ENCODE results near the gene NYAP1.
A peak's percentile ranks its signal among the peaks of the same experiment; 100 is the strongest.

The NYAP1 gene

DNA sequence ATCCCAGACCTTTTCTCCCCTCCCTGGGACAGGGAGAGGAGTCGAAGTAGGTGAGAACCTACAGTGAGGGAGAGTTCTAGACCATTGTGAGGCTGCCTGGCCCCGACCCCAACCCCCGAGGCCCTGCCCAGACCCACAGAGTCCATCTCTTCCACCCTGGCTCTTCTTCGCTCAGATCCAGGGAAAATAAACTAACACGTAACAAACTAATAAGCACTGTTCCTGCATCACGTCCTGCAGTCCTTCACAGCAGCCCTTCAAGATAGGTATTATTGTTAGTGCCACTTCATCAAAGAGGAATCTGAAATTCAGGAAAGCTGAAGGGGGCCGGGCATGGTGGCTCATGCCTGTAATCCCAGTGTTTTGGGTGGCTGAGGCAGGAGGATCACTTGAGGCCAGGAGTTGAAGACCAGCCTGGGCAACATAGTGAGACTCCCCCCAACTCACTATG lies 19.5 kb upstream of the NYAP1 start, which contains the start of gene SPACDR:
TSS of gene SPACDR (minus strand) at position 51 of the 451 bp plus-strand sequence. CDS start 235 bp downstream, outside the sequence.
- no peak for DNase-seq

DNA sequence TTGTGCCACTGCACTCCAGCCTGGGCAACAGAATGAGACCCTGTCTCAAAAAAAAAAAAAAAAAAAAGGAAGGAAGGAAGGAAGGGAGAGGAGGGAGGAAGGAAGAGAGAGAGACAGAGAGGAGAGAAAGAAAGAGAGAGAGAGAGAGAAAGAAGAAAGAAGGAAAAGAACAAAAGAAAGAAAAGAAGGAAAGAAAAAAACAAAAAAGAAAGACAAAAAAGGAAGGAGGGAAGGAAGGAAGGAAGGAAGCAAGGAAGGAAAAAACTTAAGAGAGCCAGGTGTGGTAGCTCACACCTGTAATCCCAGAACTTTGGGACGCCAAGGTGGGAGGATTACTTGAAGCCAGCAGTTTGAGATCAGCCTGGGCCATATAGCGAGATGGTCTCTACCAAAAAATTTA lies 18.9 kb upstream of the NYAP1 start:
- DNase-seq: no peak

DNA sequence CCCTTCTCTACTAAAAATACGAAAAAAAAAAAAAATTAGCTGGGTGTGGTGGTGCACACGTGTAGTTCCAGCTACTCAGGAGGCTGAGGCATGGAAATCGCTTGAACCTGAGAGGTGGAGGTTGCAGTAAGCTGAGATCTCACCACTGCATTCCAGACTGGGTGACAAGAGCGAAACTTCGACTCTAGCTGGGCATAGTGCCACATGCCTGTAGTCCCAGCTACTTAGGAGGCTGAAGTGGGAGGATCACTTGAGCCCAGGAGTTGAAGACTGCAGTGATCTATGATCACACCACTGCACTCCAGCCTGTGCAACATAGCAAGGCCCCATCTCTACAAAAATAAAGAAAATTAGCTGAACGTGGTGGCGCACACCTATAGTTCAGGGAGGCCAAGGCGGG lies 18.4 kb upstream of the NYAP1 start:
- DNase-seq: no peak

DNA sequence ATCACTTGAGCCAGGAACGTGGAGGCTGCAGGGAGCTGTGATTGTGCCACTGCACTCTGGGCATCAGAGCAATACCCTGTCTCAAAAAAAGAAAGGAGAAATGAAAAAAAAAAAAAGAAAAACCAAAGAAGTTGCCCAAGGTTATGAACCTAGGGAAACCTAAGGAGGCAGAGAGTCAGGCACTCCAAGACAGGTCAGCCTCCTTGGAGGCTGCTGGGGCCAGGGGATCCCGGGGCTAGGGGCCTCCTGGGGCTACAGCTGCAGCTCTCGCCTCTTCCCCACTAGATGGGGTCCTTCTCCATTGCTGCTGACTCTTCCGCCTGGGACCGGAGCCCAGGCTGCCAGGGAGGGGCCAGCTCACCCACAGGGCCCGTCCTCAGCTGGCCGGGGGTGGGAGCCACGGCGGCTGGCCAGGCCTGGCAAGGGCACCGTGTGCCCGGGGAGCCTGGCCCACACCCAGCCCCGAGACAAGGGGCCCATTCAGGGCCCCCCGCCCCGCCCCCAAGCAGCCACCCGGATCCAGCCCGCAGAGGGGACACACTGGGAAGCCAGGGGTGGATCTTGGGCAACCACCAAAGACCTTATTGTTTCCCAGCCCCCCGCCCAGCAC lies 17.9 kb upstream of the NYAP1 start:
- DNase-seq: no peak

DNA sequence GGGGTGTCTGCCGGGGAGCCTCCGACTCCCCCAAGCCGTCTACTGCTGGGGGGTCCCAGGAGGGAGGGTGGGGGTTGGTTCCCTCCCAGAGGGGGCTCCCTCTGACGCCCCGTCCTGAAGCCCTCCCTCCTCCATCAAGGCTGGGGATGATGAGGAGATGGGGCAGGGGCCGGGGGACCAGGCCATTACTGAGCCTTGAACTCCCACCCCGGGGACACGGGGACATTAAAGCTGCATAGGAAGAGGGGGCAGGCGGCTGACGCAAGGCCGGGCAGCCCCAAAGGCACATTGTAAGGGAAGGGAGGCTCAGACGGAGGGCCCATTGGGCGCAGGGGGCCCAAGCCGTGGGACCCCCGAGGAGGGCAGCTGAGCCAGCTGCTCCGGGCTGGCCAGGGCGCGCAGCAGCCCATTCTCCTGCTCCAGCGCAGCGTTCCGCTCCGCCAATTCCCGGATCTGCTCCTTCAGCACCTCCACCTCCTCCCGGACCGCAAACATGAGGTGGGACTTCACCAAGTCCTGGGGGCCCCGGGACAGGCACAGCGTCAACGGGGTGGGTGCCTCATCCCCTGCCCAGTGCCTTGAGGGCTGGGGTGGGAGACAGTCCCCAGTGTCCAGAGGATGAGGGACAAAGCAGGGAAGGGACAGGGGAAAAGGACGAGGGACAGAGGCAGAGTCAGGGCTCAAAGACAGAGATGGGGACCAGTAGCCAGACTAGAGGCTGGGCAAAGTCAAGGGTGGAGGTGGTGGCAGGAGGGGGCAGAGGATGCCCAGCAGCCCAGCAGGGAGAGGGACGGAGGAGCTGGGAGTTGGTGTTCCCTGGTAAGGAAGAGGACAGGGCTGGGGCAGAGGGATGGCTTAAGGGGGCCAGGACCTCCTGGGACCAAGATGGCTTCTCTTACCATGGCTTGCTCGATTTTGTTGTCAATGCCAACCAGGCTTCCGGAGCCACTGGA lies 16.8 kb upstream of the NYAP1 start:
- no peak for DNase-seq

DNA sequence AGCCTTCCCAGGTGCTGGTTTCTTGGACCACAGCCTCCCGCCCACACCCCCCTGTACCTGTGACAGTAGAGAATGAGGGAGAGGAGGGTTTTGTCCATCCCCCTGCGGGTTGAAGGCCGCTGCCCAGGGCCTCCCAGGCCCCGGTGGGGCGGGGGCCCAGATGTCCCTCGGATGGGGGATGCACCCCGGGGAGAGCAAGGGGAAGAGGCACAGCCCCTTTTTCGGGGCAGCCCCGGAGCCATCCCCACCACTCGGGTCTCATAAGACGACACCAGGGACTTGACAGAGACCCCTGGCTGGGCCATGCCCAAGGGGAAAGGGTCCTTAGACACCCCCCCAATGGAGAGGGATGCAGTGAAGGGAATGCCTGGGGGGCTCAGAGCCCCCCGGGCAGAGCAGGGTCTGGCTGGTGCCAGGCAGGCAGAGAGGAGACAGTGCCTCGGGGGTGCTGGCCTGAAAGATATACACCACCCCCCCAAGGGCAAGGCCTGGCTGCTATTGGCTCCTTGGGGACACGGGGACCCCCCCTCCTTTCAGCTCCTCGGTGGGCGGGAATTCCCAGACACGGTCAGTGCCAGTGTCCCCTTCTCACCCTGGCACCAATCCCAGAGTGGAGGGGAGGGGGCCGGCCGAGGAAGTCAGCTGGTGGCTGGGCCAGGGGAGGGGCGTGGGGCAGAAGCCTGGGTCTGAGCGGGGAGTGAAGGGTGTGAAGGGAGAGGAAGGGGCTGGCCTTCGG lies 15.9 kb upstream of the NYAP1 start:
- DNase-seq: no peak

DNA sequence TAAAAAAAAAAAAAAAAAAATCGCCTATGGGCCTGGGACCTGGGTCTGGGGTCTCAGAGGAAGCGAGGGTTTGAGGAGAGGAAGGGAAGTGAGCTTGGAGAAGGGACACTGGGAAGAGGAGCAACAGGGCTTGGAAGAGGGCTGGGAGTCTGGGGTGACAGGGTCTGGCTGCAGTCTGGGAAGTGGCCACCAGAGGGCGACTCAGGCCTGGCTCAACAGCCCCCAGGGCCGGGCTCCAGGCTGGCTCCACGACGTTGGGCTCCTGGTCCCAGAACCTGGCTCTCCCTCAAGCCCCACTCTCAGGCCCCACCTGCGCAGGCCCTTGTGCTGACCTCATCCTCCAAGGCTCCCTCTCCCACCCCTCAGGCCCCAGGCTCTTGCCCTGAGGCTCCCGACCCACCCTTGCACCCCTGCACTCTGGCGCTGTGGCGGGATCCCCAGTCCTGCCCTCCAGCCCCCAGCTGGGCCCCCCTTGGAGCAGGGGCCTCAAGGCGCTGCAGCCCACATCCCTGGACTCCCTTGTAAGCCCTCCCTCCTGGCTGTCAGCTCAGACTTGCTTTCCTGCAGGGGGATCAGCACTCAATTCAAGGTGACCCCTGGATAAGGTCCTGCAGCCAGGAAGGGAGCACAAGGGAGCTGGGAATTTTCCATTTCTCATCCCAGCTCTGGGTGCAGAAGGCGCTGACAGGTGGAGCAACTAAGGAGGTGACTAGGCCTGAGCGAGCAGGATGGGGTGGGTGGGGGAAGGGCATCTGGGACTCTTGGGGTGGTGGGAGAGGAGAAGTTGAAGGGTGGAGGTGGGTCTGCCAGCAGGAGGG lies 14.3 kb upstream of the NYAP1 start:
- peak; percentile 88 for DNase-seq

DNA sequence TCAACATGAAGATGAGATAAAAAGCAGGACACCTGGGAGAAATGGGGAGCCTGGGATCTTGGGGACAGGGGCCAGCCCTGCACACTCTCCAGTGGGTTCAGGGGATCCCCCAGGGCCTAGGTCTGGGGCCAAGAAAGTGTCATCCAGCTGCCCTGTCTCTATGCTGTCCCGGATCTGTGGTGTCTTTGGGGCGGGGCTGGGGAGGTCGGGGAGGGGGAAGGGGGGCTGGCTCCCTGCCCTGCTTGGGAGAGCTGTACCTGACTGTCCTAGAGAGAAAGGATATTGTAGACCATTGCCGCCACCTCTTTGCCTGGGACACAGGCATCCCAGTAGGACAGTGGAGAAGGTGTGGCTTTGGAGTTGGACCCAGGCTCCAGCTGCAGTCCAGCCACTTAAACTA lies 12.7 kb upstream of the NYAP1 start:
- no peak for DNase-seq

DNA sequence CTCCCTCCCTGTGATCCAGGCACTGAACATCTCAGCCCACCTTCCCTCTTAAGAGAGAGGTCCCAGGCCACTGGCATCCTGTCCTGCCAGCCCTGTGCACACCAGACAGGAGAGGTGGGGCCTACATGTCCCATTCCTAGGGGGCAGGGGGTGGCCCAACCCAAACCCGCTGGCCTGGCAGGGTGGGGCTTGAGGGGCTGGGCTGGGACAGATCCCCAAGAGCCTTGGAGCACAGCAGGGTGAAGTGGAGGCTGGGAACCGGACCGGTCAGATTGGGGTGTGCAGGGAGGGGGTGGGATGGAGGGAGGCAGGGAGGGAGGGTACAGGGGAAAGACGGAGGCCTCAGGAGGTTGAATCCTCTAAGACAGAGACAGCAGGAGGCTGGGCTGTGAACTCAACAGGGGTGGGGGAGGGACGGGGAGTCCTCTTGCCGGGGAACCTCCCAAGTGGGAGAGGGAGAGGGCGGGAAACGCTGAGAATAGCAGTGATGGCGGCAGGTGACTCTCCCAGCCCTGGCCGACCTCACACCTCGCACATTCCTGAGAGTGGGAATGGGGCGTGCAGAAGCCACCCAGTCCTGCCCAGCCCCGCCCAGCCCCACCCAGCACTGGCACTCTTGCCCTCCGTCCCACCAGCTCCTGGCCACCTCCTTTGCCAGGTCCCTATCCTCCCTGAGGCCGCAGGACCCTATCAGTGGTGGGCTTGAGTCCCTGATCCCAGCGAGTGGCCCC lies 11.4 kb upstream of the NYAP1 start:
- no peak for DNase-seq

DNA sequence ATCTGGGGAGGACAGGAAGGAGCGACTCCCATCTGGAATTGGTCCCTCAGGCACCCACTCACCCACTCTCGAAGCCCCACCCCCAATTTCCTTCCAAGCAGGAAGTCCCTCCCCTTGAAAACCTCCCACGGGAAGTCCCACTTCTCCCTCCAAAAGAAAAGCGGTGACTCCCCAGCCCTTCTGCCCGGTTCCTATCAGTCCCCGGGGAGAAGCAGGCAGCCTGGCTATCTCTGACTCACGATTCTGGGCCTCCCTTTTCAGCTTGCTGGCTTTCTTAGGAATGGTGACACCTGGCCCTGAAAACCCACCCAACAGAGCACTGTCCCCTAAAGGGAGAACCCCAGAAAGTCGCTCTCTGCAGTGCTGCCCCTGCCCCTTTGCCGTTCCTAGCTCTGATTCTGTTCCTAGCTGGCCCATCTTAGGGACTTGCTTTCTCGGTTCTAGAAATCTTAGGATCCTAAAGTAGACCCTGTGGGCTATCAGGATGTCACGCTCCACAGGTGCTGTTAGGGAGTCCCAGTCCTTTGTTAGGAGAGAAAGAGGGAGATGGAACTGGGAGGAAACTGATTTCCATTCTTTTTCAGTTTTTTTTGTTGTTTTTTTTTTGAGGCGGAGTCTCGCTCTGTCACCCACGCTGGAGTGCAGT lies 10.8 kb upstream of the NYAP1 start:
- DNase-seq: peak; percentile 36

DNA sequence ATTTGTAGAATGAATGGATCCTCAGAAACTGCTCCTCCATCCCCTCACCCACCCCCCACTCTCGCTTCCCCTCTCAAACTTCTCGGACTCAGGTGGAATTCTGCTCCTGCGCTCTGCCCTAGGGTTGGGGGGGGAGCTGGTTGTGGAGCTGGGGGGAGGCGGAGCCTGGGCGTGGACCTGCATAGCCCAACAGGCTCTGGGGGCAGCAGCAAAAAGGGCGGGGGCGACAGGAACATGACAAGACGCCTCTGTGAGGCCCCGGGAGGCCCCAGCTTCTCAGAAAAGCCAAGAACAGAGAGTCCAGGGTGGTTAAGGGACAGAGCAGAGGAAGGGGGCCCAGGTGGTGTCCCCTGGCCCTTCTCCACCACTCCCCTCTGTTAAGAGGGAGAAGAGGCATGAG lies 8.2 kb upstream of the NYAP1 start:
- no peak for DNase-seq

DNA sequence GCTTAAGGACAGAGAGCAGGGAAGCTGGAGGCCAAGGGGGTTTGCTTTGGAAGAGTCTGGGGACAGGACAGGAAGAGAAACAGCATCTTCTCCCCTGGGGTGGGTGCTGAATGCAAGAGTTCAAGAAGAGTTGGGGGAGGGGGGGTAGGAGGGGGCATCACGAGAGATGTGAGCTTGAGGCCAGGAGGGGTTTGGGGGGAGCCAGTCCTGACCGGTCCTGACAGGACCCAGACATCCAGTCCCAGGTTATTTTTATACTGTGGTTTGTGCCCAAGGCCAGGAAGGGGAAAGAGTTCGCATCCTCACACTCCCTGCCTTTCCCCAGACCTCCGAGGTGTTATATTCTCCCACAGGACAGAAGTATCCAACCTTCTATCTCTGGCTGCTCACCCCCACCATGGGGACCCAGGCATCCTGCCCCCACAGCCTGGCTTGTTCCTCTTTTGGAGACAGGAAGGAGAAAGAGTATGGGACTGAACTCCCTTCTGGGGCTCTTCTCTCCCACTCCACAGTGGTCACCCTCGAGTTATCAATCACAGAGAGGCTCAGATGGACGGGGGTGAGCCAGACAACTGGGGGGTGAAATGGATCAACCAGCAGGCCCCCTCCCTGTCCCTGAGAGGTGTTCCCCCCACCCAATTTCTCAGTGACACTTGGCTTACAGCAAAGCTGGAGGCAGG lies 7.5 kb upstream of the NYAP1 start:
- no peak for DNase-seq

DNA sequence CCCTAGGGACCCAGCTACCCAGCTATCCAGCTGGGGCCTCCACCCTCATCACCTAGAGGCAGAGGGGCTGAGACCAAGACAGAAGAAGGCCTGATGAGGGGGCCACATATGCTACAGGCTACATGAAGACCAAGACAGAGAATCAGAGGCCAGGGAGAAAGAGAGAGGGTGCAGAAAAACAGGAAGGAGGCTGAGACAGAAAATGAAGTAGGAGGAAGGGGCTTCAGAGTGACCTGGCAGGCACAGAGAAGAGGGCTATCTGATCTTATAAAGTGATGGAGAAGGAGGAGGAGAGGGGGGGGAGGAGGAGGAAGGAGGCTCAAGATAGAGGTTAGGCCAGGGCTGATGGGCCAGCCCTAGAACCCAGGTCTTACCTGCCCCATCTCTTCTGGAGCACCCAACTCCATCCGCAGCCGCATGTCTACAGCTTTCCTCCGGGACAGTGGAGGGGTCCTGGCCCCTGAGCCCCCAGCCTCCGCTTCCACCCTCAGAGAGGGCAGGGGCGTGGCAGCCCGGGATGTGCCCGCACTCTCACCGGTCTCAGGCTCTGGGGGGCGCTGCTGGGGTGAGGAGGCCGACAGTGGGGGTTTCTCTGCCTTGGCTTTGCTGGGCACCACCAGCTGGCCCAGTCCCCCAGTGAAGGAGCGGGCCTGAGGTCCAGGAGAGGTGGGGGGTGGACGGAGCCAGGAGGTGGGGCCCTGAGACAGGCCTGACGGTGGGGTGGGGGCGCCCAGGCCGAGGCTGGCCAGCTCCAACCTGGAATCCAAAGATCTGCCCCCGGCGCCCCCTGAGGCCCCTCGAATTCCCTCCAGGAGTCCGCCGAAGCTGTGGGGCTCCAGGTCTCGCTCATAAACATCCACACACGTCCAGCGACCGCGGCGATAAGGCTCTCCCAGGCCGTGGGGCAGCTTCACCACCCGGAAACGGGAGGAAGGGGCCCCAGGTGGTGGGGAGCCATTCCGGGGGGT lies 6.5 kb upstream of the NYAP1 start:
- DNase-seq: peak; percentile 53

DNA sequence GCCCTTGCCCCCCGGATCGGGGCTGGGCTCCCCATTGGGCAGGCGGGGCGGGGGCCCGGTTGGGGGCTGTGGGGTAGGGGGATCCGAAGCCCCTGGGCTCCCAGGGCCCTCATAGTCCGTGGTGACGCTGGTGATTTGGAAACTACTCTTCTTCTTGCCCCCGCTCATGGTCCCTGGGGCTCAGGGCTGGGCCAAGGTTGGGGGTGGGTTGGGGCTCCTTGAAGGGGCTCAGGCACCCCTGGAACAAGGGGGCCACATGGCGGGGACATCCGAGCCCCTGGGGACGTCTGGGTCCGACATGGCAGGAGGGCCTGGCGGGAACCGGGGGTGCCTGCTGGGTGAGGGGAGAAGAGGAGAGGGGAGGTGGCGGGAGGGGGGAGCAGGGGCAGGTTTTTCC lies 5.9 kb upstream of the NYAP1 start:
- no peak for DNase-seq

DNA sequence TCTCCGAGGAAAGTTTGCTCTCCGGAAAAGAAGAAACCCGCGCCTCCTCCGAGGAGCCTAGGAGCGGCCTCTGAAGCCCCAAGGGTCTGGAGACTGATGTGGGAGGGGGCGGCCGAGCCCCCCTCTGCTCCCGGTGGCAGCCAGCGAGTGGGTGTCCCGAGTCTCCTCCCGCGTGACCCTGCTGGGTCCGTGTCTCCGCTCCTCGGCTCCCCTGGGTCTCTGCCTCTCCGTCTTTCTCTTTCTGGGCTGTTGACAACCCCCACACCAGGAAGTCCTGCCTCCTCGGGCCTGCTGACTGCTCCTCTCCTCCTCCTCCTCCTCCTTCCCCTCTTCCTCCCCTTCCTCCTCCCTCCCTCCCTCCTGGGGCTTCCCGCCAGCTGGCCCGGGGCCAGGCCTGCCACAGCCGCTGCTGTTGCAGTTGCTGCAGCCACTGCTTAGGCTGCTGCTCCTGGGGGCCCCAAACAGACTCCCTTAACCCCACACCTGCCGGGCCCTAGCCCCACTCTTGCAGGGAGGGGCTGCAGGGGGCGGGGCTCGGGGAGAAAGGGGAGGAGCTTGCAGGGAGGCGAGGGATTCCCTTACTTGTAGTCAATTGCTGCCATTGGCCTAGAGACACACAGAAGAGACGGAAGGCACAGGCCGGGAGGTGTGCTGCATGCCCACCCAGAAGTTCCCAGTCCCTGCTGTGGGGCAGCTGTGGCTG lies 4.6 kb upstream of the NYAP1 start, which contains the start of gene TSC22D4:
TSS of gene TSC22D4 (minus strand) at position 257 of the 703 bp plus-strand sequence. CDS start 1,176 bp downstream, outside the sequence.
- peak; percentile 96 for DNase-seq

DNA sequence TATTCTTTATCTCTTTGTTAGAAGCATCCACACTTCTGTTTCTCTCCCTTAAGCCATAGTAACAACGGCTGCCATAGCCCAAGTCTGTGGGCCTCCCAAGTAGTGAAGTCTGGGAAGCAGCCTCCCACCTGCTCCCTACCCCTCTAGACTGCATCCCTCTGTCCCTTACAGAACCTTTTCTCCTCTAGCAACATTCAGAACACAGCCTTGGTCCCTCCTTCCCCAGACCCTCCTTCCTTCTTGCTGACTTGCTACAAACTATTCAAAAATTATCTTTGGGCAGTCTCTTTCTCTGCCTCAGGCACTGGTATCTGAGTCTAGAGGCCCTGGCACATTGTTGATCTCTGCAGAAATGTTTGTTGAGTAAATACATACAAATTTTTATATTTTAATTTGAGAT lies 2.3 kb upstream of the NYAP1 start:
- no peak for DNase-seq

DNA sequence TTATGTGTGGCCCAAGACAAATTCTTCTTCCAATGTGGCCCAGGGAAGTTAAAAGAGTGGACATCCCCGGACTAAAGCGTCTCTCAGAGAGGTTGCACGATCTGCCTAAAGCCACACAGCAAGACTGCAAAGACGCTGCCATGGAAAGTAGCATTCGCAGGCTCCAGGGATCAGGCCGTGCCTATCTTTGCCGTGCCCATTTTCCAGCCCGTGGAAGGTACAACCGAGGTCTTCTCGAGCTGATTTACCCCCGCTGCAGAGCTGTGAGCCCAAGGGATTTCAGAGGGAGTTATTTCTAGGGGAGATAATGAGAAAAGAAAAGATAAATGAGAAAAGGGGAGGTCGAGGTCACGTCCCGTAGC lies 1.0 kb upstream of the NYAP1 start:
- DNase-seq: no peak

DNA sequence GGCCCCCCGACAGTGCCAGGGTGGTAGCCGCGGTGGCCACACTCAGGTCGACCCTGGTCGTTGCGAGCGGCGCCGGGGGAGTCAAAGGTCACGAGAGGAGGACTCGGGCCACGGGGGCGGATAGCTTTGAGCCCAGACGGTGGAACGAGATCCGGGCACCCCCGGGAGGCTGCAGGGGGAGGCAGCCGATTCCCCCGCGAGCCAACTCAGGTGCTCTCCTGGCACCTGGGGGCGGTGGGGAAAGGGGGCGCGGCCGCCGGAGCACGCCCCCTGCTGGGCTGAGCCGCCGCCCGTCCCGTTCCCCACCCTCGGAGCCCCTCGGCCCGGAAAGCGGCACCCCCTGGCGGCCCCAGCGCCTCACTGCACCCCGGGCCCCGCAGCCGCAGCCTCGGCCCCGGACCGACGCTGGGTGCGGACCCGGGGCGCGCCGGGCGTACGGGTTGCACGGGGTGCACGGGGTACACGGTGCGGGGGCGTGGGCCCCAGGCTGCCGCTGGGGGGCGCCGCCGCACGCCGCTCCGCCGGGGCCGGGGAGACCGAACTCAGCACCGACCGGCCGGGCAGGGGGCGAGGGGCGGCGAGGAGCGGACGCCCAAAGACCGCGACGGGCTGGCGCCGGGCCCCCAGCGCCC lies 521 bp upstream of the NYAP1 start:
- DNase-seq: peak; percentile 86
